ENCODE data around the gene ATAD3B.
"Not testable (repeated sequence)": the region's sequence is repeated elsewhere in the genome, so short reads cannot be mapped to it uniquely, and the experiment has no call there.

DNA sequence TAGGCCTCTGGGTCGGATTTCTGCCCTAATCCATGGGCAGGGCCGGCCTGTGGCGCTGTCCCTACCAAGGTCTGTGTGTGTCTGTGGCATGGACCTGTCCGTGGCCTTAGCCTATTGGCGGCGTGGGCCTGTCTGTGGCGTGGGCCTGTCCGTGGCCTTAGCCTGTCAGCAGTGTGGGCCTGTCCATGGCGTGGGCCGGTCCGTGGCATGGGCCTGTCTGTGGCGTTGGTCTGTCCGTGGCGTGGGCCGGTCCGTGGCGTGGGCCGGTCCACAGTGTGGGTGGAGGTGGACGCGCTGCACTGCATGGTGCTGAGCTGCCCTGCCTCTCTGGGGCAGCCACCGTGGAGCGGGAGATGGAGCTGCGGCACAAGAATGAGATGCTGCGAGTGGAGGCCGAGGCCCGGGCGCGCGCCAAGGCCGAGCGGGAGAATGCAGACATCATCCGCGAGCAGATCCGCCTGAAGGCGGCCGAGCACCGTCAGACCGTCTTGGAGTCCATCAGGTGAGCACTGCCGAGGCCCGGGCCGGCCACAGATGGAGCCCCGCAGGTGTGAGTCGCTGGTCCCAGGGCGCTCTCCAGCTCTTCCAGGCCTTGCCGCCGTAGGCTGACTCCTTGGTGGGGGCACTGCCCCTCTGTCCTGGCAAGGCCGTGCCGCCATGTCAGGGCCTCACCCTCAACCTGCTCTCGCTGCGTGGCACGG is 48.4 kb downstream of the ATAD3B start:
- TF ChIP-seq EZH2 (IDR thresholded peaks at IDR 0.05; ENCODE audit: insufficient read depth, poor library complexity, severe bottlenecking); EZH2phosphoT487 (IDR thresholded peaks at IDR 0.05; ENCODE audit: insufficient read depth, low read depth): not testable (repeated sequence)
